ELR (cell line): ENCODE data around the gene ZNF384.

Source experiments
- DNase-seq: peaks from one replicate; pipeline ENCODE4 v3.0.0-alpha.2; 2015; ENCODE audit warnings: low read depth

ZNF384 gene

GRCh38 chr12:6699259-6699988 is 10.2 kb upstream of the ZNF384 start:
- no peak for DNase-seq

DNA sequence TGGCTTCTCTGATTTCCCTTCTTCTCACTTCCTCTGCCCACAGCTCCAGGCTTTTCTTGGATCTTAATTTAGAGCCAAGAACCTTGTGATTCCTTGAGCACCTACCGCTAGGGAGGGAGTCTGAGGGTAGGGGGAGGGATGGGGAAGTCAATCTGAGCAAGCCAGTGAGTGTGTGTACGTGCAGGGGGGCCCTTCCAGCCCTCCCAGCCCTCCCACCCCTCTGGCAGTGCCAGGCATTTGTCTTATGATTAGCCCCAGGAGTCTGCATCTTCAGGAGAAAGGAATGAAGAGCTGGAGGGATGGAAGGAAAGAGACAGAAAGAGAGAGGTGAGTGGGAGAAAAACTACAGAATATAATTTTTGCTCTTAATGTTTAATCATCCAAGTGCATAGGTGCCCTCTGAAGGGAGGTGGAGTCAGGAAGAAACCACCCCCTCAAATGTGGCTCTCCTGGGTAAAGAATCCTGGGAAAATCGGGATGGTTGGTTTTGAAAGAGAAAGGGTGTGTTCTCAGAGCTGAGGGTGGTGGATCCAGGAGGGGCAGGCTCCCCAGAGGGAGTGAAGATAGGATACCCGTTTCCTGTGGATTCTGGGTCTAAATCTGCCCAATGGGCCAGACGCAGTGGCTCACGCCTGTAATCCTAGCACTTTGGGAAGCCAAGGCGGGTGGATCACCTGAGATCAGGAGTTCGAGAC is 9.3 kb upstream of the ZNF384 start:
- no peak for DNase-seq

DNA sequence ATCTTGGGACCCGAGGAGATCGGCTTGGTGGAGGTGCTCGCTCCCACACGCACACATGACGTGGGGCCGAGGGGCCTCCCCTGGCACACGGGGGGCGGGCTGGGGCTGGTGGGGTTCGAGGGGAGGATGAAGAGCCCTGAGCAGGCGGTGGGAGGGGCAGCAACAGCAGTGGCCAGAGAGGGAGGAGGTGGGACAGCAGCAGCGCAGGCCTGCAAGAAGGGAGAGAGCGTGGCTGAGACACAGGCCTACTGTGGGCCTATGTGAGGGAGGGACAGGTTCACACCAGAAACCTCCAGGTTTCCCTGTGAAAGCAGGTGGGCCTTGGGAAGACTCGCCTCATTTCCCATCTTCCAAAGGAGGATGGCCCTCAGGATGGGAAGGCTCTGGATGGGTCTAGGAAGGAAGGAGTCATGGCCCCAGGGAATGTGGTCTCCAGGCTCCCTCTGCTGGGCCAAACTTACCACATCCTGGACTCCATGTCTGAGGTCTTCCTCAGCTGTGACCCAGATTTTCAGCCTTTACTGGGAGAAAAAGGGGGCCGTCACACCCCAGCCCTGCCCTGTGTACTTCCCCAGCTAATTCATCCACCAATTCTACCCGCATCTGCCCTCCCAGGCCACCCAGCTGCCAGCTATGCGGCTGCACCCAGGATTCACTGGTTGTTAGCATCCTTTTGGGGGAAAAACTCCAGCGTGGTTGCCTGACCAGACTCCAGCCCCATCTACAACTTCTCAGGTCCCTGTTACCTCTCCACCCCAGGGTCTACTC is 8.6 kb upstream of the ZNF384 start:
- peak; percentile 82 for DNase-seq

GRCh38 chr12:6696690-6697583 is 7.8 kb upstream of the ZNF384 start:
- DNase-seq: no peak

DNA sequence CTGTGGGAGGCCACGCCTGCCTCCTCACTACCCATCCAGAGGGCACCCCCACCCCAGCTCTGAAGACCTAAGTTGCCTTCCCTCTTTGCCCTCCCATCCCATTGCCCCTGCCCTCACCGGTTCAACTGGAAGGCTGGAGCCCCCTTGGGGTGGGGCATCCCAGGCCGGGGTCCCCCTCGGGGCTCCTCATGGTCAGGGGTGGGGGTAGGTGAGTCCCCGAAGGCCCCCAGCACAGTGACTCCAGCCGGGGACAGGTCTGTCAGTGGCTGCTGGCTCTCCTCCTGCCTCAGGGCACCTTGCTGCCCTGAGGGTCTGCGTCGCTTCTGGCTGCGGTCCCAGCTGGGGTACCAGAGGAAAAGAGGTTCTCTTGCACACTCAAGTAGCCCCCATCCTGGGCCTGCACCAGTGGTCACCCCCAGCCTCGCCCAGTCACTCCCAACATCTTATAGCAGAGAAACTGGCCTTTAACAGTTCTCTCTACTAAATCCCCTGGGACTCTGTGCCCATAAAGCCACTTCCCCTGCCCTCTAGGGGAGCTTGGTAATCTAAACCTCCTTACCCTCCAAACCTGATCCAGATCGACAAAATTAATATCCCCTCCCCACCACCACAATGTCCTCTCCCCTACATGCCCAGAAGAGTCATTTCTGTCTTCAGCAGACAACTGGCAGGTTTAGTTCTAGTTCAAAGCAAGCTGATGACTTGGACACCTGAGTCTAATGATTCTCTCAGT is 6.3 kb upstream of the ZNF384 start:
- DNase-seq: no peak

DNA sequence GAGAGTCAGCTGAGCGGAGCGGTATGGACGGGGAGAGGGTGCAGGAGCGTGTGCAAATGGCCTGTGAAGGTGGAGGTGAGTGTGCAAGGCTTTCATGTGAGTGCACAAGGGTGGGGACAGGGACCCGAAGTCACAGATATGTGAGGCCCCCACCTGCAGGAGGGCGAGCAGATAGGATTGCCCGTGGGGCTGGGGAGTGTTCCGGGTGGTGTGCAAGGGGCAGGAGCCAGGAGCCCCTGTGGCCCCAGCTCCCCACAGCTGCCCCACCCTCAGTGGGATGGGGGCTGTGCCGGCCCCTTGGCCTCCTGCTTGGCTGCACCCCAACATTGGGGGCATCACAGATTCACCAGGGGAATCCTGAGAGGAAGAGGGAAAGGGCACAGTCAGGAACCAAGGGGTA is 5.5 kb upstream of the ZNF384 start:
- DNase-seq: no peak

DNA sequence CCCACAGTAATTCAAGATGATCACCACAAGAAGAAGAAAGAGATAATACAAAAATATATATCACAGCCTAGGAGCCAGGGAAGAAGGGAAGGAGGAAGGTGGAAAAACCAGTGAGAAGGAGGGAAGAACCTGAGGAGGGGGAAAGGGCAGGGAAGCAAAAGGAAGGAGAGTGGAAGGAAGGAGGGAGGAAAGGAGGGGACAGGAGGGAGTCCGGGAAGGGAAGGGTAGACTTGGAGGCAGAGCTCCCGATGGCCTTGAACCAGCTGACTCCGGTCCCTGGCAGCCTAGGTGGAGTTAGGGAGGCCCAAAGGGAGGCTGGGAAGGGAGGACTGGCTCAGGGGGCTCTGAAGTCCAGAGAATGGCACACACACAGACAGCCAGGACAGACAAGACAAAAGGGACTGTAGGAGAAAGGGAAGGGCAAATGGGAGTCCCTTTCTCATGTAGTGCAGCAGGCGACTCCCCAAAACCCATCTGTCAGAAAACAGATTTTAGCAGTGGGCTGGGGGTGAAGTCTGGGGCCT is 4.7 kb upstream of the ZNF384 start:
- DNase-seq: no peak

DNA sequence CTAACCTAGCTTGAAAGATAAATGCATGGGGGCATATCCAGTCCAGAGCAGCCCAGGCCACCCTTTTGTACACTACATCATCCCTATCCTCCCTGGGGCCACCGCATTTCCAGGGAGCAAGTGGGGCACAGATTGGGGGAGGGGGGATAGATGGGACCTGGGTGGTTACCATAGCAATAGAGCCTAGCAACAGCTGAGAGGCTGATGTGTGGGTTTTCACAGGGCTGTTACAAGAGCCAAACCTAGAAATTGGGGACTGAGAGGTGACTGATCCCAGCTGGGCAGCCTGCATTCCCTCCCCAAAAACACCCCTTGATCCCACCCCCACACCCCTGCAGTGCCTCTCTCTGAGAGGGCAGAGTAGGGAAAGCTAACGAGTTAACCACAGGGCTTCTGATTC is 3.7 kb upstream of the ZNF384 start:
- no peak for DNase-seq

DNA sequence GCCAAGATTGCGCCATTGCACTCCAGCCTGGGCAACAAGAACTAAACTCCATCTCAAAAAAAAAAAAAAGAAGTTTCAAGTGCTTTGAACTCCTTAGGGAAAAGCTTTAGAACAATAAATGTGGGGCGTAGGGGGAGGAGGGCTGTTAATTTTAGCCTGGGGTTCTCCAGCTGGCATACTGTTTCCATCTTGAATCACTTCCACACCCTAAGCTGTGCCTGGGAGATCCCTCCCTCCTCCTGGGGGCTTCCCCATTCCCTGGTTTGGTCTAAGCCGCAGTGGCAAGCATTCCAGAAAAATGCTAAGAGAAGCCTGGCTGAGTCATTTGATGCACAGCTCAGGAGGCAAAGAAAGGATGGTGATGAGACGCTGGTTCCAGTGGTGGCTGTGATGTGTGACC is 2.3 kb upstream of the ZNF384 start:
- DNase-seq: peak; percentile 75

- DNase-seq: peak; percentile 47
Measured at GRCh38 chr12:6688543-6688998, 604 bp downstream of the ZNF384 start.

GRCh38 chr12:6685814-6686213 is 3.4 kb downstream of the ZNF384 start:
- no peak for DNase-seq

- DNase-seq: peak; percentile 69
Measured at GRCh38 chr12:6684609-6685008, 4.6 kb downstream of the ZNF384 start.

GRCh38 chr12:6676962-6677361 is 12.2 kb downstream of the ZNF384 start:
- no peak for DNase-seq

DNA sequence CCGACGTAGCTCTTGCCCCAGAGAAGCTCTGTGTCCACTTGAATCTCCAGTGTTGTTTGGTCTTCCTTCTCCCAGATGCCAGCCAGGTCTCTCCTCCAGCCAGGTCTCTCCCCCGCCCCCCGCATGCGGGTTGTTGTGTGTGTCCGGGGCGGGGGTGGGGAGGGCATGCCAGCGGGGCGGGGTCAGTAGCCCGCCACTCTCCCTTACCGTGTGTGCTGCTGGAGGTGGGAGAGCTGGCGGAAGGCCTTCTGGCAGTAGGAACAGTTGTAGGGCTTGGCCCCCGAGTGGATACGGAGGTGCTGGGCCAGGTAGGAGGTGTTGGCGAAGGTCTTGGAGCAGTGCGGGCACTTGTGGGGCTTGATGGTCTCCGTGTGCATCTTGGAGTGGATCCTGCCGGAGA is 17.0 kb downstream of the ZNF384 start:
- no peak for DNase-seq

DNA sequence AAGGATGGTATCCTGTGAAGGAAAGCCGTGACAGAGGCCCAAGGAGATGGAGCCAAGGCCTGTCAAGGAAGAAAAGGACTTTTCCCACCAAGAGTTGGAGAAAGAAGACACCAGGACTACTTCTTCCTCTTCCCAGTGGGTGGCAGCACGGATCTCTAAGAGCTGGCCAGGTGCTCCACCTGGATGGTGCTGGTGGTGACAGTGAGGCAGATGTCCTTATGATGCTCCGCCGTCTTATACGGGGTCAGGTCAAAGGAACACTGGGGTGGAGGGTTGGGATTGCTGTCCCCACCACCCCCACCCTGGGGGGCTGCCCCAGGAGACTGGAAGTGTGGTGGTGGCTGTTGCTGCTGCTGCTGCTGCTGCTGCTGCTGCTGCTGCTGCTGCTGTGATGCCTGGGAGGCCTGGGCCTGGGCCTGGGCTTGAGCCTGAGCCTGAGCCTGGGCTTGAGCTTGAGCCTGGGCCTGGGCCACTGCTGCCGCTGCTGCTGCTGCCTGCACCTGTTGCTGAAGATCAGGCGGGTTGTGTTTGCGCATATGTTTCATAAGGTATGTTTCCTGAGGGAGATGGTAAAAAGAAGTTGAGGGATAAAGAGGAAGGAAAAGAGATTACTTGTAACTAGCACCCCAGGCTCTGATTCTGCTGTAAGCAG is 21.5 kb downstream of the ZNF384 start:
- DNase-seq: peak; percentile 19

GRCh38 chr12:6666211-6666610 is 23.0 kb downstream of the ZNF384 start:
- DNase-seq: no peak

GRCh38 chr12:6664902-6665301 is 24.3 kb downstream of the ZNF384 start:
- peak; percentile 27 for DNase-seq

DNA sequence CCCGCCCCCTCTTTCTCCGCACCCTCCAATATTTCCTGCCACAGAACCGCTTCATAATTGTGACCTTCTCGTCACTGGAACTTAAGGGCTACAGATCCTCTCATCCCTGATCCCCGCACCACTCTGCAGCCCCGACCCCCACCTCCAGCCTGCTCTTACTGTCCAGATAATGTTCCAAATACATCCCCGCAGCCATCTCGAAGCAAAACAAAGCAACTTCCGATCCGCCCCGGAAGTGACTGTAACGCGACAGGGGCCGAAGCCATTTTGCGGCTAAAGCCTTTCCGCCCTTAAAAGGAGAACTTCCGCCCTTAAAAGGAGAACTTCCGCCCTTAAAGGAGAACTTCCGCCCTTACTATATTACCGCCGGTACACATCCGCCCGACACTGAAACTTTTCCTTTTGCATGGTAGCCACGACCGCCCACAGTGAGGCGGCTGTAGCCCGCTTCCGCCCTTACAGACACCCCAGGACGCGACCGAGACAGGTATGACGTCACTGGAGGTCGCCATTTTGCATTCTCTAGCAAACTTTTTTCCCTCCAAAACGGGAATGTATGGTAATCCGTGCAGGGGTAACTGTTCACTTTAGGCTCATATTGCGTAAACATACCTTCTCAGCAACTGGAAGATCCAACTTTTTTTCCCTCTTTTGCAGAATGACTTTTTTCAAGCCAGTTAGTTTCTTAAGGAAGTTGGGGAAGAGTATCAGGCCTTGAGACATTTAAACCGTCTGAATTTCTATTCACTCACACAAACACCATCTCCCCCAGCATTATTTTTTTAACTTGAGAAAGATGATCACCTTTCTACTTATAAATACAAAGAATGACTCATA is 26.1 kb downstream of the ZNF384 start, which contains the start of gene ING4:
TSS of gene ING4 (minus strand) at position 214 of the 837 bp plus-strand sequence. CDS start at position 196, 18 bp downstream.
- peak; percentile 100 for DNase-seq

GRCh38 chr12:6662602-6662905 is 26.6 kb downstream of the ZNF384 start:
- no peak for DNase-seq

DNA sequence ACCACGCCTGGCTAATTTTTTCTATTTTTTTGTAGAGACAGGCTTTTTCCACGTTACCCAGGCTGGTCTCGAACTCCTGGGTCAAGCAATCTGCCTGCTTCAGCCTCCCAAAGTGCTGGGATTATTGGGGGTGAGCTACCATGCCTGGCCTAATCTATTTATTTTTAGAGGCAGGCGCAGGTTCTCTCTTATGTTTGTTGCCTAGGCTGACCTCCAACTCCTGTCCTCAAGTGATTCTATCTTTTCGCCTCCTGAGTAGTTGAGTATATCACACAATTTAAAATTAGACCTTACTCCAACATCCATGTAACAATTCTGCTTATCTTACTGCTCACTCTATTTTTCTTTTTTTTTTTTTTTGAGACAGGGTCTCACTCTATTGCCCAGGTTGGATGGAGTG is 35.2 kb downstream of the ZNF384 start:
- no peak for DNase-seq
